HG03095 (cell line): ENCODE measurements around the gene WNT7A.
"Not testable (repeated sequence)": the region's sequence is repeated elsewhere in the genome, so short reads cannot be mapped to it uniquely, and the experiment has no call there.

ENCODE experiments used
- ATAC-seq: cut with Tn5 transposase; IDR thresholded peaks from one replicate; pipeline ENCODE4 v1.9.1; 2021; ENCODE audit warnings: moderate library complexity; ENCODE audit not compliant: unreplicated experiment

The WNT7A gene

DNA sequence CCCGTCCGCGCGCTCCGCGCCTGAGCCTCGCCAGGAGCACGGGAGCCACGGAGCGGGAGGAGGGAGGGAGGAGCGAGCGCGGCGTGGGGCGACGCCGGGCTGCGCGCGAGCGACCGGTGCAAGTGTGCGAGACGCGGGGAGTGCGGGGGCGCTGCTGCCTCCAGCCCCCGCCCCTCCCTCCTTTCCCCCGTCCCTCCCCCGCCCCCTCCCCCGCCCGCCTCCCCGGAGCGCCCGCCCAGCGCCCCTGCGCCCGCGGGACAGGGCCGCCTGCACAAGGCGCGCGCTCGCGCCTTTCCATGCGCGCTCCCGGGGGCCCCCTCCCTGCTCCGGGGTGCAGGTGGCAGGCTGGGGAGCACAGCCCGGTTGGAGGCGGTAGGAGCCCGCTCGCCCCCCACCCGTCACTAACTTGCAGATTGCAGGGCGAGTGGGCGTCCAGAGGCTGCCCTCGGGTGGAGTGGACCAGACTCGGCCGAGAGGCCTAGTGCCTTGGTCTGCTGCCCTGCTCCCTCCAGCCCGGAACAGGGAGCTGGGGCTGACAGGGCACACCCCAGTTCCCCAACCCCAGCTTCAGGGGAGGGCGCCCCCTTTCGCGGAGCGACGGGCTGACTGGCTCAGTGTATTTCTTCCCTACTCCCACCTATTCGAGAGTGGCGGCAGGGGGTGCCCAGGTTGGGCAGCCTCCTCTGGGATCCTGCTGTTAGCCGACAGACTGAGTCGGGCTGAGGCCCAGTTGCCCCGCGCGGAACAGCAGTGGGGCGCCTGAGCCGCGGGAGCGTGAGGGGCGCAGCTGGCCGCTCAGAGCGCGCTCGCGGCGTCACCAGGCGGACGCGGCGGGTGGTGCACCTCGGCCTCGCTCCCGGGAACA, at the start of gene WNT7A:
Gene WNT7A (minus strand): TSS at position 126 of the 865 bp plus-strand sequence. CDS start 255 bp downstream, outside the sequence.
- no peak for ATAC-seq

DNA sequence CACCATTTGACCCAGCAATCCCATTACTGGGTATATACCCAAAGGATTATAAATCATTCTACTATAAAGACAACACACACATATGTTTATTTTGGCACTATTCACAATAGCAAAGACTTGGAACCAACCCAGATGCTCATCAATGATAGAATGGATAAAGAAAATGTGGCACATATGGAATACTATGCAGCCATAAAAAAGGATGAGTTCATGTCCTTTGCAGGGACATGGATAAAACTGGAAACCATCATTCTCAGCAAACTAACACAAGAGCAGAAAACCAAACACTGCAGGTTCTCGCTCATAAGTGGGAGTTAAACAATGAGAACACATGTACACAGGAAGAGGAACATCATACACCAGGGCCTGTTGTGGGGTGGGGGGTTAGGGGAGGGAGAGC, 48.9 kb upstream of the WNT7A start:
- not testable (repeated sequence) for ATAC-seq

DNA sequence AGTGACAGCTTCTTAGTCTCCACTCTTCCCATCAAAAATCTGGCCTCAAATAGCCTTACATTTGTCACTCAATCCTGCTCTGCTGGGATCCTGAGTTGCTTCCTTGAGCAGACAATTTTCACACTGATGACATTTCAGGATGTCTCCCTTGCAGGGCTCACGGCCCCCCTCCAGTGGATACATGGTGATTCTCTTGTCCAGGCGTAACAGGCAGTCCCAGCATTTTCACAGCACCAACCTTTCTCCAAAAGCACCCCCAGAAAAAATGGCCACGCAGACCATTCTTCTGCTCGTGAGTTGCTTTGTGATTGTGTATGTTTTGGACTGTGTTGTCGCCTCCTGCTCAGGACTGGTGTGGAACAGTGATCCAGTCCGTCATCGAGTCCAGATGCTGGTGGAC, 47.4 kb upstream of the WNT7A start:
- ATAC-seq, result no peak

DNA sequence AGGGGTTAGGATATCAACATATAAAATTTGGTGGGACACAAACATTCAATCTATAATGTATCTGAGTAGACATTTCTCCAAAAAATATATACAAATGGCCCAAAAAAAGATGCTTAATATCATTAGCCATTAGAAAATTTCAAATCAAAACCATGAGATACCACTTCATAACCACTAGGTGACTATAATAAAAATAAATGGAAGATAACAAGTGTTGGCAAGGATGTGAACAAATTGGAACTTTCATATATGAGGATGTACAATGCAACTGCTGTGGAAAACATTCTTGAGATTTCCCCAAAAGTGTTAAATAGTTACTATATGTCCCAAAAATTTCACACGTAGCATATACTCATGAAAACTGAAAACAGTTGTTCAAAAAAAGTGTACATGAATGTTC, 36.5 kb upstream of the WNT7A start:
- ATAC-seq, result no peak

DNA sequence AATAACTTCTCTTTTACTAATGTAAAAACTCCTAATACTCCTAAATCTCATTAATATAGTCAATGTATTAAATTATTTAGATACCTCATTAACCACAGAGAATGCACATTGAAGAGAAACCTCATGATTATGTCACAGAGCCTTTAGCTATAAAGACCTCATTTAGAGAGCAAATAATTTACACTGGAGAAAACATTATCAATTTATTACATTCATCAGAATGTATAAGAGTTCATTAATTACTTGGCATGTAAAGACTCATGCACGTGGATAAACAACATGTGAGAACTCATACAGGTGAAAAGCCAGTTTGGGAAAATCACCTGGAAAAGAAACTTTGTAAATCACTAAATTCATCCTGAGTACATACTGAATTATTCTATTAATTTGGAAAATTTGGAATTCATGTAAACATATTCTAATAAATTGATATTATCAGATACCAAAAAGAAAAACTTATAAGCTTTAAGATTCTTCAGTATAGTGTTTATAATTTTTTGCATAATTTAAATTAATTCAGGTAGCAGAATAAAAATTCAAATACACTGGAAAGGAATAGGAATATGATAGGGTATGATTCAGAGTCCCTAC, 22.9 kb upstream of the WNT7A start:
- ATAC-seq, result no peak

DNA sequence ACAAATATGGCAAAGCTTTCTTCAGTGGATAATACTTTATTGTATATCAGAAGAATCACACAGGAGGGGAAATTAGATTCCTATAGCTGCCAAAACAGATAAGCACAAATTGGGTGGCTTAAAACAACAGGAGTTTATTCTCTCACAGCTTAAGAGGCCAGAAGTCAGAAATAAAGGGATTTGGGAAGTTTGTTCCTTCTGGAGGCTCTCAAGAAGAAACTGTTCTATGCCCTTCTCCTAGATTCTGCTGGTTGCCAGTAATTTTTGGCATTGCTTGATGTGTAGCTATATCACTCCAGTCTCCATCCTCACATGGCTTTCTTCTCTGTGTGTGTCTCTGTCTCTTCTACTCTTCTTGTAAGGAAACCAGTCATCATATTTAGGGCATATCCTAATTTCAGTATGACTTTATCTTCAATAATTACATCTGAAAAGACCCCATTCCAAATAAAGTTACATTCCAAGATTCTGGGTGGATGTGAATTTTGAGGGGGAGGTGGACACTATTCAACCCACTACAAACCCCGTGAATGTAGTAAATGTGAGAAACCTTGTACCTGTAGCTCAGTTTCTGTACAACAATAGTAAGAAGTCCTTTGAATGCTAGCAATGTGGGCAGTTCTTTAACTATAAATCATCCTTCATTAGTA, 22.2 kb upstream of the WNT7A start:
- no peak for ATAC-seq

DNA sequence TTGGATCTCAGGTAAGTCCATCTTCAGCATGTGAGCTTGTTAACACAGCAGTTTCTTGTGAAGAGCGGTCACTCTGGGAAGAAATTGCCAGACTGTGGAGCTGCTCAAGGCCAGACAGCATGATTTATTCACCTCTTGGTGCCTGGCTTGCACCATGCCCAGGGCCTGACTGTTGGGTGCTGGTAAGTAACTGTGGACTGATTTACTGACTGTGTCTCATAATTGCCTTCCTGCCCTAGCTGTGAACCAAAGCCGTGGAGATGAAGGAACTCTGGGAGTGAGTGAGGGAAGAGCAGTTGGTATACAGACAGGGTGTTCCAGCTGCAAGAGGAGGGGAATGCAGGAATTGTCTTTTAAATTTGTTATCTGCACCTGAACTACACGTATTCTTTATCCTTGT, 18.5 kb upstream of the WNT7A start:
- ATAC-seq, result no peak

DNA sequence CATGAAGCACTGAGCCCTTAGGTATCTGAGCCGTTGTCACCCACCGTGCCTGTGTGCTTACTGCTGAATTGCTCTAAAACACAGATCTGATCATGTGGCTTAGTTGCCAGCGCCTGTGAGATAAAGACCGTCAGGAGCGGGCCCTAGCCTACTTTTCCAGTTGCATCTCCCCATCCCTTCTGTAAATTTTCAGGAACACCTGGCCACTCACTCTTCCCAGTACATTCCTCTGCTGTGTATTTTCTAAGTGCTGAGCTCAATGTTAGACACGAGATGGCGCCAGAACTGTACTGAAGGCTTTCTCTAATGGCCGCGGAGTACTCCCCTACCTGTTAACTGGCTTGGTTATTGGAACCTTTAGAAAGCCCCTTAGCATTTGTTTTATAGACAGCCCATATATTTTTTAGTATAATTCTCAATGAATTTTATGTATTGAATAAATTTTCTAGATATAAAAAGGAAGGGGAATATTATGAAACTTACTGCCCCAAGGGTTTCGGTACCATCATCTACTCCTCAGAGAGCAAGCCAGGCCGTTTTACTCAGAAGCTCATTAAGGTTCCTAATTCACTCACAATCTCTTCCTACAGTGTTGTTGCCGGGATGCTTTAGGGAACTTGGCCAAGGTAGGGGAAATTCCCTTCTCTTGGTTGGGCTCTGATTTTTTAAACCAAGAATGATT, 16.7 kb upstream of the WNT7A start:
- ATAC-seq, result no peak

DNA sequence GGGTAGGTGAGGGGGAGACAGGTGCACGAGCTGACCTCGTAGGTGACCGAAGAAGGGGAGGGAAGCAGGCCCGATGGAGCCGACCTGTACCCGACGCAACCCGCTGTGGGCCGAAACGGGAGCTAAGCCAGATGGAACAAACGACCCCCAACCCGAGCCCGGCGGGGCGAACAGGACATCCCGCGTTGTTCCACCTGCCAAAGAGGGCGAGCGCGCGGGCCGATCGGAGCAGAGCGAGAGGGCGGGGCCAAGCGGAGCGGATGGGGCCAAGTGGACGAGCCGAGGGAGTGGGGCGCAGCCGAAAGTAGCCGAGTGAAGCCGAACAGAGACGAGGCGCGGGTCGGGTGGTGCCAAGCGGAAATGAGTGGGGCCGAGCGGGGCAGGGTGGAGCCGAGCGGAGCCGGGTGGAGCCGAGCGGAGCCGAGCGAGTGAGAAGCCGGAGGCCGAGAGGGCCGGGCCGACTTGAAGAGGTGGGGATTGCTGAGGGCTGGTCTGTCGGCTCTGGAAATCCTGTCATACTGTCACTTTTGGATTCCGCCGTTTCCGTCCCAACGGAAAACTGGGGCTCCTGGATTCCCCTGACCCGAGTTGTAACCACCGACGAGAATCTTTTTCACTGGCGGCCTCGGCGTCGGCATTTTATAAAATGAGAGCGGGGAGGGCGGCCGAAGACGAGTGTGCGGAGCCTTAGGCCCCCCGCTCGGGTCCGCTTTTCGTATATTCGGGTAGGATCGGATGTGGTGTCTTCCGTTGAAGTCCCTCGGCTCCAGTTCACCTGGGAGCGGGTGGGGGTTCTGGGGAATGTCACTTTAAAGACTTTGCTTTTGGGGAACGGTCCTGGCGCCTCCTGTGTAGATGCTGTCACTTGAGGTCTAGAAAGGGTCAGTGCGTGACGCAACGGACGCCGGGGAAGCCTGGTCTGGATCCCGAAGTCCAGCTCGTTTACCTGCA, 15.6 kb upstream of the WNT7A start:
- peak; percentile 97 for ATAC-seq

DNA sequence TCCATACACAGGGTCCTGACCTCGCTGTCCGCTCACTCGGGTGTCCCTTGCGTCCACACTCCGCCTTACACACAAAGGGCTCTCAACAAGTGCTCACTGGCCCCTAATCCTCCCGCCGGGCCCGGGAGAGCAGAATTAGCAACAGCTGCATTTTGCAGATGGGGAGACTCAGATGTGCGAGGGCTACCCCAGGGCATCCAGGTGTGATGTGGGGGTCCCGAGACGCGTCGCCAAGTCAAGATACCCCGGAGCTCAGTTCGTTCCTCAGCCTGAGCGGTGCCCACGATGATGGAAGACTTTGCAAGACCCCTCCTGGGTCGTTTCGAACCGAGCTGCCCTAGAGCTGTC, 14.9 kb upstream of the WNT7A start:
- ATAC-seq, result no peak

DNA sequence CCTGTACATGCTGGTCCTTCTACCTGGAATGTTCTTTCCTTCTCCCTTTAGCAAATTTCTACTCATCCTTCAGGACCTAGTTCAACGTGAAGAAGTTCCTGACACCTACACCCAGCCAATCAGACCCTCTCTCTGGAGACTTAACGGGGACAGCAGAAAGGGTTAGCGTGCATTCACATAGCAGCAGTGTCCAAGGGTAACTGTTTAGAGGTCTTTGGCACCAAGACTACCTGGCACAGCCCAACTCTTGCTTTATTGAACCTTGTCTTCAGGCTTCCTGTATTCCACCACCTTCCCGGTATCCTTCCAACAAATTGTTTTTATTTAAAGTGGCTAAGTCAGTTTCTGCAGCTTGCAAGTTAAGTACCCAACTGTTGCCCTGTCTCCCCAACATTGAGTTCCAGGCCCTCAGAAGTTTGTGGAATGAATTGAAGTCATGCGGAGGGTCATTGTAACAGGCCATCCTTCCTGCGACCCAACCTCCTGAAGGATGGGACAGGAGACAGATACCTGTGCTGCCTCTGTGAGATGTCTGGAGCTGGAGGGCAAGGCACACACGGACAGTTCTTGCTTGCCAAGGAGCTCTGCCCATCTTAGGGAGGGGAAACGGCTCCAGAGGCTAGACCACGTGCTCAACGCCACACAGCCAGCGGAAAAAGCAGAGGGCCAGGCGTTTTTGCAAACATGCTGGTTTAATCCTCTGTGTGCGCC, 14.4 kb upstream of the WNT7A start:
- no peak for ATAC-seq

DNA sequence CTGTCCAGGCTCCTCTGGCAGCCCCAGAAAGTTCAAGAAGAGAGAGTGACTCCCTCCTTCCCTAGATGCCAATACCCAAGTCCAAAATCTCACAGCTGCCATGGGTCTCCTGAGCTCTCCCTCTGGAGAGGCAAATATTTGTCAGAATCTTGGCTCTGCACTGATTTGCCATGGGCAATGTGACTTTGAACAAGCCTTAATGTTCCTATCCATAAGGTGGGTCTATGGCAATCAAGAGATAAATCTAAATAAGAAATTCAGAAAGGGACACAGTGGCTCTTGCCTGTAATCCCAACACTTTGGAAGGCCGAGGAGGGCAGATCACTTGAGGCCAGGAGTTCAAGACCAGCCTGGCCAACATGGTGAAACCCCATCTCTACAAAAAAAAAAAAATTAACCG, 12.4 kb upstream of the WNT7A start:
- no peak for ATAC-seq

DNA sequence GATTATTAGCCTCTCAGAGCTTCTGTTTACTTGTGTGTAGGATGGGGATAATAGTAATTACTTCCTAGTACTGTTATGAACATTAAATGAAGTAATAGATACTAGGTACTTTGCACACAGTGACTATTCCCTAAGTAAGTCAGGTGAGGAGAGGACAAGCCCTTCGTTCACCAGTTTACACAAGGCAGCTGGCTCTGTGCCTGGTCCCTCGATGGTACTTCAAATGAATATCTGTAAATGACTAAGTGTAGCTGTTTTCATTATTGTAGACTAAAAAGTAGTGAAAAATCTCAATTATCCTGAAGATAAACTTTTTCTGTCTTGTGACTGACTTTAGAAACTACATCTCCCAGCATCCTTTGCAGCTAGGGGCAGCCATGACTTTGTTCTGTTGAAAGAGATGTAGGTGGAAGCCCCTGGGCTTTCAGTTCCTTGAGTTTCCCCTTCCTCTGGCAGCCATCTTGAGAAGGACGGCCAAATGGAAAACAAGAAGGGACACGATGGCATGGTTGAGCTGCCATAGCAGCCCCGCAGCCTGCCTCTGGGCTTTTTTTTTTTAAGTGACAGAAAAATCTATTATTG, 11.7 kb upstream of the WNT7A start:
- ATAC-seq, result no peak

DNA sequence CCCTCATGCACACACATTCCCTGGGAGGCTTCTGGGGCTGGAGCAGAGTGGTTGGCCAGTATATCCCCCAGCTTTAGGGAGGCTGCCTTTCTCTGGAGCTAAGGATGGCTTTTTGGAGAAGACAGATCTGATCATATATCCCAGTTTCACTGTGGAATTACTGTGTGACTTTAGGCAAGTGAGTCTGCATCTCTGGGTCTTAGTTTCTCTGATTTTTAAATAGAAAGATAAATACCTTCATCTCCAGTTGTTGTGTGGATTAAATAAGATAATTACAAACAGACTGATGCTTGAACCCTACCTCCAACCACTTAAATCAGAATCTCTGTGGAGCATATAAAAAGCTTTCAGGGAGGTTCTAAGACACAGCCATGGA, 11.1 kb upstream of the WNT7A start:
- no peak for ATAC-seq

DNA sequence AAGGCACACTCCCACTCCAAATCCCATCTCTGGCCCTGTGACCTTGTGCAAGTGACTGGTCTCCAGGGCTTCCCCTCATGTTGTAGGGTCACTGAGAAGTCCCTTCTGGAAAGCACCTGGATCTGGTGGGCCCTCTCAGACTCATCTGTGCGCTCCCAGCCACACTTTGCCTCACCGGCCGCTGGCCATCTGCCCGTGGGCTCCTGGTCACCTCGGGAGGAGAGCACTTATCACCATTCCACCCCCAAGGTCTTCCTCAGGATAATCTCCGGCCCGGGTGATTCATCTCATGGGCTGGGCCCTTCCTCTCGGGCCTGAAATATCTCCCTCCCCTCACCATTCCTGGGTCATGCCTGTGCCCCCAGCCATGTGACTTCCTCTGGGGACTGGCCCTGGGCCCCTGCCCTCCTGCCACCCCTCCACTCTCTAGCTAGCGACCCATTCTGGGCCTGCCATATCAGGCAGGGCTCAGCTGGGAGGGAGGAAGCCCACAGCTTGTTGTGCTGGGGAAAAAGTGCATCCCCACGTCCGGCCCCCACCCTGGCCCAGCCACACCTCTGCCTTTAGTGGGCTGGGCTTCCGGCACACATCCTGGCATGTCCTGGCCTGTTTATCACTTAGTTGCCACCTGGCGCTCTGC, 10.6 kb upstream of the WNT7A start:
- ATAC-seq, result no peak

DNA sequence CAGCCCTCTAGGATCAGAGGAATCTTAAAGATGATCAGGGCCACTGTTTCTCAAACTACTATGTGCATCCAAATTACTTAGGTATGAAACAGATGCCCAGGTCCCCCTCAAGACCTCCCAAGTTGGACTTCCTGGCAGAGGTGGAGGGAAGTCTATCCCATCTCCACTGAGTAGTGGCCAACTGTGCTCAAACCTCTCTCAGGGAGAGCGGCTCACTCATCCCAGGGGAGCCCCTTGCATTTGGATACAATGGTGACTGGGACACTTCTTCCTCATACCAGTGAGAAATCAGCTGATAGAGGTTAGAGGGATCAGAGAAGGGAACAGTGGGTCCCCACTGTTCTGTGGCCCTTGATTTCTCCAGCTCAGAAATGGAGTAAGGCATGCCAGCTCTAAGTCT, 8.7 kb upstream of the WNT7A start:
- no peak for ATAC-seq

DNA sequence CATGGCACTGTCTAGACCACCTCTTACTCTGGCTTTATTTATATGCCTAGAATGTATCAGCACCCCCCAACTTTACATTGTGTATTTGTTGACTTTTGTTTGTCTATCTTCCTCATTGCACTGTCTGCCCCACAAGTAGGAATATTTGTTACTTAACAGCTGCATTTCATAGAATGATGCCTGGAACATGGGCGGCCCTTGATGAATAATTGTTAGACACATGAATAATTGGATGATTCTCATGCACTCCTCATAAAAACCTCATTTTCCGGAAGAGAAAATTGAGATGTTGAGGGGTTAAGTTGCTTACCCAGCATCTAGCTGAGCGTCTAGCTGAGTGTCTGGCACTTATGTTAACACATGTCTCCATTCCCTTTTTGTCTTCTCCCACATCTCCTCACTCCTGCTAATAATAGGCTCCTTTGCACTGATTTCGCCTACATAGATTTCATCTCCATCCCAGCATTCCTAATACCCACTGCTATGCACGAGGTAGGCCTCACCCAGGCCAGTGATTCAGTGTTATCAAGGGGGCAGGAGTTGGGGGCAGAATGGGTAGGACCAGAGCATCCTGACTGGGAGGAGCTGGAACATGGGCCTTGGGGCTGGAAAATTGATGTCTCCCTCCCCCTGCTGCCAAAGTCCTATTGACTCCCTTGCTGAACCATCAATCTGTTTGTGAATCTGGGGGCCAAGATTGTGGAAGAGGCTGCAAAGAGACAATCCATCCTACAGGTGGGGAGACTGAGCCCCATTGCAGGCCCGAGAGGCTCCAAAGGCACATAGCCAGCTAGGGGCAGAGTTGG, 7.8 kb upstream of the WNT7A start:
- ATAC-seq, result no peak

DNA sequence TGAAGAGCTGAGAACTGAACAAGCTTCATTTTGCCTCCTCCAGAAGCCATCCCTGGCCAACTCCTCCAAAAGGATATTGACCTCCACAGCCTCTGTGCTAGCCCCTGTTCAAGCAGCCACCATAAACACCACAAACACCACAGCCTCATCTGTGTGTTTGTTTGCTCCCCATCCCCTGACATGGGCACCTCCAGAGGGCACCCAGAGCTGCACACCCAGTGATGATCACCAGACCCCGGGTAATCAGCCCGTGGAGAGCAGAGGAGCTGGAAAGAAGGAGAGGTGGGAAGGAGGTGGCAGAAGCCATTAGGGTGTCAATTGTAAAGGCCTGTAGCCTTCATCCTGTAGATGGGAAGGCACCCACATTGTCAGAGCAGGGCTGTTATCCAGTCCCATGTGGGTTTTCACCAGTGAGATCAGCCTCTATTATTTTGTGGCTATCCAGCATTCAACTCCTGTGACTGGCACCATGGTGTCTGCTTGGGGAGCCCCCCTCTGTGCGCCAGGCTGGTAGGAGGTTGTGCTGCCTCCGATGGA, 6.8 kb upstream of the WNT7A start:
- ATAC-seq, result no peak
